Measurements from ENCODE around the gene TMEM63A. TPM values are rescaled to one million over a fixed set of nuclear protein-coding genes. Genes with fewer than 3 reads are reported as not detected.
"Not testable (repeated sequence)": the region's sequence is repeated elsewhere in the genome, so short reads cannot be mapped to it uniquely, and the experiment has no call there.

Gene TMEM63A
- total and polyA plus RNA-seq, 8 donors = 5.3 to 208 (median 84.5) TPM

- no peaks in the 10 kb centered on the region for H3K27me3 ChIP-seq
- no peaks in the 10 kb centered on the region for H3K9me3 ChIP-seq
- peaks cover 0 to 4% (median 2%) of the 10 kb centered on the region in 4 donors for H3K36me3 ChIP-seq
- DNase-seq = no peak
- TF ChIP-seq POLR2AphosphoS5 (IDR thresholded peaks at IDR 0.05) (no peak), EP300 (IDR thresholded peaks at IDR 0.05) (no peak), POLR2A (IDR thresholded peaks at IDR 0.05) (no peak), CTCF (IDR thresholded peaks at IDR 0.05) (no peak)
- intact Hi-C loops (cut with DNase I; ENCODE audit: low total_unique reads) = no loop called here
- H3K4me1 ChIP-seq = peaks cover 70 to 97% (median 85%) of the 10 kb centered on the region in 4 donors
- H3K27ac ChIP-seq = peak overlapping the region in 4 of 5 donors; percentile 92 to 96 (median 94)
- H3K4me3 ChIP-seq = no peak overlapping the region
- WGBS, 5 donors = 79 to 94% (median 87%) methylated on average over 7 of the region's 7 CpGs
Observed at GRCh38 chr1:225818229-225818628, 64.0 kb downstream of the TMEM63A start.

- TF ChIP-seq POLR2AphosphoS5 (IDR thresholded peaks at IDR 0.05) (peak; percentile 73 to 96 (median 91)), EP300 (IDR thresholded peaks at IDR 0.05) (peak; percentile 74), POLR2A (IDR thresholded peaks at IDR 0.05) (no peak), CTCF (IDR thresholded peaks at IDR 0.05) (peak in 1 of 7 experiments; percentile 6)
- H3K9me3 ChIP-seq = no peaks in the 10 kb centered on the region
- H3K36me3 ChIP-seq = peaks cover 0 to 2% (median under 1%) of the 10 kb centered on the region in 4 donors
- no peaks in the 10 kb centered on the region for H3K27me3 ChIP-seq
- peak; percentile 68 to 93 for DNase-seq
- H3K4me1 ChIP-seq = peaks cover 76 to 97% (median 86%) of the 10 kb centered on the region in 4 donors
- peak overlapping the region in 1 of 4 donors; percentile 9 for H3K4me3 ChIP-seq
- peak overlapping the region; percentile 86 to 96 (median 94) for H3K27ac ChIP-seq
- intact Hi-C loops (cut with DNase I; ENCODE audit: low total_unique reads) = no loop called here
- 20 to 32% (median 30%) methylated on average over 5 to 8 of the region's 8 CpGs for WGBS, 5 donors
Observed at GRCh38 chr1:225817611-225818061, 64.5 kb downstream of the TMEM63A start.

DNA sequence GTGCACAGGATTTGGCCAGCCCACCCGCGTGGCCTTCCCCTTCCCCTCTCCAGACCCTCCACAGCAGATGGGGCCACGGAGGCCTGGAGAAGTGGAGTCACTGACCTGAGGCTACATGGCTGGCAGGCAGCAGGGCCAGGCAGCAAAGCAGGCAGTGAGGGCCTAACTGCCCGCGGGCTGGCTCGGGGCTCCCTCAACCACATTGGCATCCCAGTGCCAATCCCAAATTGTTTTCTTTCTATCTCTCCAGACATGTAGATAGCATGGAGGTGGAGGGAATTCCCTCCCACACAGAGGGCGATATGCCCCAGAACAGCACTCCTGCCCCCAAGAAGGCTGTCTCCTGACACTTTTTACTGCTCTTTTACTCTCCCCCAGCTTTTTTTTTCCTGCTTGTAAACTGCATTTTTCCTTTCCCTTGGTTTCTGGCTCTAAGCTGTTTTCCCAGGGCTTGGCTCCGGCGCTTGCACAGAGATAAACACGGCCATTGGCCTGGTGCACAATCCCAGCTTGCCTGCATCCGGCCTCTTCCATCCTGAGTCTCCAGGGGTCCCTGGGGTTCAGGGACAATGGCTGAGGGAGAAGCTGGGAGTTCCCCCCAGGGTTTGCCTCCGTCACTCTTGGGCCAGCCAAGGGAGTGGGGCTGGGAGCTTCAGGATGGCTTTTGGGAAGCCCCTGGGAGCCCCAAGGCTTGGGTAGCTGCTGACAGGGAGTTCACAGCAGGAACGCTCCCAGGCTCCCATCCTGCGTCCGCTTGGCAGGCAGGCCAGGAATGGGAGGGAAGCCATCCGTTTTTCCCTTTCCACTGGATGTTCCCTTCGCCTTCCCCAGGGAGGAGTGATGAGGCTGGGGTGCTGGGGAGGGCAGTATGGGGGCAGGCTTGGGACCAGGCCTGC lies 65.3 kb downstream of the TMEM63A start:
- Histone ChIP-seq H3K36me3 (no peaks in the 10 kb centered on the region), H3K27me3 (no peaks in the 10 kb centered on the region), H3K9me3 (no peaks in the 10 kb centered on the region), H3K27ac (peak overlapping the region; percentile 86 to 96 (median 94)), H3K4me1 (peaks cover 84 to 97% (median 90%) of the 10 kb centered on the region in 4 donors), H3K4me3 (peak overlapping the region in 1 of 4 donors; percentile 1)
- WGBS, 5 donors = 25 to 43% (median 33%) methylated on average over 16 to 17 of the region's 17 CpGs
- DNase-seq = peak; percentile 42 to 83
- intact Hi-C loops (cut with DNase I; ENCODE audit: low total_unique reads) = no loop called here
- no peak for TF ChIP-seq POLR2A (IDR thresholded peaks at IDR 0.05)
- TF ChIP-seq CTCF (IDR thresholded peaks at IDR 0.05) = no peak
- no peak for TF ChIP-seq EP300 (IDR thresholded peaks at IDR 0.05)
- no peak for TF ChIP-seq POLR2AphosphoS5 (IDR thresholded peaks at IDR 0.05)

GRCh38 chr1:225815526-225816178 lies 66.5 kb downstream of the TMEM63A start:
- TF ChIP-seq POLR2AphosphoS5 (IDR thresholded peaks at IDR 0.05) = no peak
- no peak for TF ChIP-seq POLR2A (IDR thresholded peaks at IDR 0.05)
- TF ChIP-seq CTCF (IDR thresholded peaks at IDR 0.05) = no peak
- TF ChIP-seq EP300 (IDR thresholded peaks at IDR 0.05) = no peak
- Histone ChIP-seq H3K4me1 (peaks cover 87 to 97% (median 93%) of the 10 kb centered on the region in 4 donors), H3K36me3 (no peaks in the 10 kb centered on the region), H3K9me3 (no peaks in the 10 kb centered on the region), H3K27ac (peak overlapping the region in 4 of 5 donors; percentile 92 to 96 (median 94)), H3K27me3 (no peaks in the 10 kb centered on the region), H3K4me3 (no peak overlapping the region)
- intact Hi-C loops (cut with DNase I; ENCODE audit: low total_unique reads) = no loop called here
- WGBS, 5 donors = 89 to 95% (median 93%) methylated on average over 17 of the region's 17 CpGs
- no peak for DNase-seq

DNA sequence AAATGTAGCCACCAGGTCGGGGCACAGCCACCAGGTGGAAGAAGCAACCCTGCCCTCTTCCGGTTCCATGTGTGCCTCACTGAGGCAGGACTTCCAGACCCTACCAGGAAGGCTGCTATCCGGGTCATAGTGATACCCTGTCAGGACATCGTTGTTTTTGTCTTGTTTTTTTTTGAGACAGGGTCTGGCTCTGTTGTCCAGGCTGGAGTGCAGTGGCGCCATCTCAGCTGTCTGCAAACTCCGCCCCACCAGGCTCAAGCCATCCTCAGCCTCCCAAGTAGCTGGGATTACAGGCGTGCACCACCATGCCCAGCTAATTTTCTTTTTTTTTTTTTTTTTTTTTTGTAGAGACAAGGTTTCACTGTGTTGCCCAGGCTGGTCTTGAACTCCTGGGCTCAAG lies 67.1 kb downstream of the TMEM63A start:
- DNase-seq; intact Hi-C loops (cut with DNase I; ENCODE audit: low total_unique reads); H3K9me3 ChIP-seq; H3K4me3 ChIP-seq; H3K36me3 ChIP-seq; H3K27me3 ChIP-seq: not testable (repeated sequence)
- Histone ChIP-seq H3K4me1 (peaks cover 87 to 93% (median 90%) of the 10 kb centered on the region in 4 donors), H3K27ac (peak overlapping the region in 4 of 5 donors; percentile 64 to 96 (median 93))
- WGBS, 5 donors = 80 to 97% (median 88%) methylated on average over 7 of the region's 7 CpGs
